ENCODE data around the gene SIAE.
"Not testable (repeated sequence)": the region's sequence is repeated elsewhere in the genome, so short reads cannot be mapped to it uniquely, and the experiment has no call there.

The SIAE gene

GRCh38 chr11:124622531-124623451 lies 50.7 kb downstream of the SIAE start, which contains the start of gene TBRG1:
TBRG1 (plus strand) TSS chr11:124622864; CDS start chr11:124623084, 220 bp downstream.
- peak; percentile 43 for DNase-seq

GRCh38 chr11:124618863-124619262 lies 54.7 kb downstream of the SIAE start:
- no peak for DNase-seq

- DNase-seq = no peak
These were observed 60.8 kb downstream of the SIAE start for GRCh38 chr11:124612567-124613246.

GRCh38 chr11:124612045-124612444 lies 61.5 kb downstream of the SIAE start:
- no peak for DNase-seq

GRCh38 chr11:124611064-124611463 lies 62.5 kb downstream of the SIAE start, which contains the start of gene PANX3:
PANX3 (plus strand) TSS chr11:124611428; CDS start chr11:124611557, 129 bp downstream.
- DNase-seq = no peak

- no peak for DNase-seq
These were observed 63.2 kb downstream of the SIAE start for GRCh38 chr11:124610295-124610694.

GRCh38 chr11:124608147-124608546 lies 65.4 kb downstream of the SIAE start:
- DNase-seq = no peak

- no peak for DNase-seq
These were observed 67.8 kb downstream of the SIAE start for GRCh38 chr11:124605719-124606118.

GRCh38 chr11:124602723-124603122 lies 70.8 kb downstream of the SIAE start:
- DNase-seq = not testable (repeated sequence)

GRCh38 chr11:124602193-124602592 lies 71.3 kb downstream of the SIAE start:
- no peak for DNase-seq

- DNase-seq = no peak
These were observed 72.8 kb downstream of the SIAE start for GRCh38 chr11:124600621-124601320.

GRCh38 chr11:124597626-124598025 lies 75.9 kb downstream of the SIAE start:
- DNase-seq = no peak

GRCh38 chr11:124595302-124595701 lies 78.2 kb downstream of the SIAE start:
- DNase-seq = no peak

GRCh38 chr11:124592627-124593026 lies 80.9 kb downstream of the SIAE start:
- DNase-seq = no peak

- no peak for DNase-seq
These were observed 82.1 kb downstream of the SIAE start for GRCh38 chr11:124591430-124591829.

GRCh38 chr11:124586238-124586860 lies 87.2 kb downstream of the SIAE start:
- peak; percentile 6 for DNase-seq

GRCh38 chr11:124584681-124585372 lies 88.7 kb downstream of the SIAE start:
- no peak for DNase-seq

- DNase-seq = no peak
These were observed 89.8 kb downstream of the SIAE start for GRCh38 chr11:124583781-124584180.

Measured in NCI-H1694 (cell line).